EL (cell line): ENCODE measurements around the gene EAPP.
"Not testable (repeated sequence)": the region's sequence is repeated elsewhere in the genome, so short reads cannot be mapped to it uniquely, and the experiment has no call there.

Experiments
- DNase-seq: peaks from one replicate; pipeline ENCODE4 v3.0.0-alpha.2; 2016

Gene EAPP

GRCh38 chr14:34478261-34478660 is 61.2 kb downstream of the EAPP start:
- DNase-seq: no peak

- not testable (repeated sequence) for DNase-seq
Observed at GRCh38 chr14:34476036-34476435, 63.5 kb downstream of the EAPP start.

GRCh38 chr14:34475163-34475562 is 64.3 kb downstream of the EAPP start:
- no peak for DNase-seq

GRCh38 chr14:34474187-34474679 is 65.3 kb downstream of the EAPP start:
- DNase-seq: no peak

- DNase-seq: no peak
Observed at GRCh38 chr14:34472706-34473279, 66.7 kb downstream of the EAPP start.

GRCh38 chr14:34470319-34470718 is 69.2 kb downstream of the EAPP start:
- no peak for DNase-seq

DNA sequence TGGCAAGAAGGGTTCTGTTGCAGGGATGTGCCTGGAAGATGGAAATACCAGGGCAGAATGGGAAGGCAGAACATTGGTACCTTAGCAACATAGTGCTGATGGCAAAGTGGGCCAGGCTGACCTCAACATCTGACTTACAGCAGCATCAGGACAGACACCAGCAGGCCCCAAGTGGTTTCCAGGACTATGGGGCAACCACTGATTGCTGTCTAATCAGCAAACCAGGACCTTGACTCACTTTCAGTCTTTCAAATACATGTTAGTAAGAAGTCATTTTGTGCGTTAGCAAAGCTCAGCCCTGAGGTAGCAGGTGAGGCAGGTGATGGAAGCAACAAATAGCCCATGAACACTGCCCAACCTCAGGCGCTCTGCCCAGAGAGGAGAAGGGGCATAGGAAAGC is 72.8 kb downstream of the EAPP start:
- no peak for DNase-seq
